Forelimb muscle (tissue), 1 donor: ENCODE measurements around the gene LY6G6D. TPM values are rescaled to one million over a fixed set of nuclear protein-coding genes. Genes with fewer than 3 reads are reported as not detected.
A peak's percentile ranks its signal among the peaks of the same experiment; 100 is the strongest.

ENCODE experiments used
- DNase-seq: peaks from one replicate; pipeline ENCODE4 v3.0.0-alpha.2; 2013; ENCODE audit warnings: low read depth
- polyA plus RNA-seq: library from polyadenylated mRNA; unstranded; fragments of 120-200 nt; gene quantifications from one replicate; pipeline ENCODE4 v1.2.1, GENCODE V29; 2013; ENCODE audit not compliant: insufficient read length

Gene LY6G6D
- polyA plus RNA-seq, 1 donor = 0.47 TPM

- no peak for DNase-seq
Observed at GRCh38 chr6:31718265-31718664, 3.1 kb downstream of the LY6G6D start.

GRCh38 chr6:31719001-31719400 lies 3.9 kb downstream of the LY6G6D start:
- DNase-seq = no peak

GRCh38 chr6:31720196-31720770 lies 5.1 kb downstream of the LY6G6D start:
- DNase-seq = no peak

DNA sequence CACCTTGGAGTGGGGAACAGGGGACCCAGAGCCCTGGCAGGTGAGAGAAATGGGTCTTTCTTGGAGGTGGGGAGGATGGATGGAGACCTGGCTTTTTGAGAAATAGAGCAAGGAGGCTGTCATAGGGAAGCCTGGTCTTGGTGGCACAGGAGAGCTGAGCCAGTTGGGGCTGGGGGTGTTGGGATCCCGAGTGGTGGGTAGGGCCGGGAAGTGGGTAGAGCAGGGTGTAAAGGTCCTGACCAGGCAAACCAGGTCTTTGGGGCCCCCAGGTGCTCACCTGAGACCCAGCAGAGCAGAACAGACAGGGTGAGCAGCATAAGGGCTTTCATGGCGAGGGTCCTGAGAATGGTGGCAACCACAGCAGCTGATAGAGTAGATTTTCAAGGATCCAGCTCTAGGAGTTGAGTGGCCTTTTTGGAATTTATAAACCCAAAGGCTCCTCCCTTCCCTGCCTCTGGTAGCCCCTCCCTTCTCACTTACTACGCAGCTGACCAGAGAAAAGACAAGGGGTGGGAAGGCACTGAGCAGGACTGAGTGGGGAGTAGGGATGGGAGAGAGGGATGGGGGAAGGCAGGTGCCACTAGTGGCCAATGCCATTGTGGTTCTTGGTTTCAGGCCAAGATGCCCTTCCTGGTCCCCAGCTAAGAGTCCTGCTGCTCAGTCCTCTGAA lies 6.3 kb downstream of the LY6G6D start, which contains the start of gene LY6G6C:
Gene LY6G6C, minus strand, starts transcription at position 396 of the 670 bp plus-strand sequence. Its CDS starts 67 bp downstream, at position 329.
- no peak for DNase-seq

DNA sequence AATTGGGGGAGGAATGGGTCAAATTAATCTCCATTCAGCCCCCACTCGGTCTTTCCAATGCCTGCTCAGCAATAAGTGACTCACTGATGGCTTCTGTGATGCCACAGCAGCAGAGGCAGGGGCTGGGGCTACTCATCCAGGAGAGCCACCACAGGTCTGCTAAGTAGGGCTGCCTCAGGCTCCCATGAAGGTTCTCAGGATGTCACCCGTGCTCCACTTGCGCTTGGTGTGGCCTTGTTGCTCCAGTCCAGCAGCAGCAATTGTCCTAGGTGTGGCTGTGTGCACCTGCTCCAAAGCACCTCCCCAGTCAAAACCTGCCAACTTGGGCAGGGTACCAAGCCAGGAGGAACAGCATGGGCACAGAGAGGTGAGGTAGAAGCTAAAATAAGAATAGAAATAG lies 7.0 kb downstream of the LY6G6D start:
- no peak for DNase-seq

DNA sequence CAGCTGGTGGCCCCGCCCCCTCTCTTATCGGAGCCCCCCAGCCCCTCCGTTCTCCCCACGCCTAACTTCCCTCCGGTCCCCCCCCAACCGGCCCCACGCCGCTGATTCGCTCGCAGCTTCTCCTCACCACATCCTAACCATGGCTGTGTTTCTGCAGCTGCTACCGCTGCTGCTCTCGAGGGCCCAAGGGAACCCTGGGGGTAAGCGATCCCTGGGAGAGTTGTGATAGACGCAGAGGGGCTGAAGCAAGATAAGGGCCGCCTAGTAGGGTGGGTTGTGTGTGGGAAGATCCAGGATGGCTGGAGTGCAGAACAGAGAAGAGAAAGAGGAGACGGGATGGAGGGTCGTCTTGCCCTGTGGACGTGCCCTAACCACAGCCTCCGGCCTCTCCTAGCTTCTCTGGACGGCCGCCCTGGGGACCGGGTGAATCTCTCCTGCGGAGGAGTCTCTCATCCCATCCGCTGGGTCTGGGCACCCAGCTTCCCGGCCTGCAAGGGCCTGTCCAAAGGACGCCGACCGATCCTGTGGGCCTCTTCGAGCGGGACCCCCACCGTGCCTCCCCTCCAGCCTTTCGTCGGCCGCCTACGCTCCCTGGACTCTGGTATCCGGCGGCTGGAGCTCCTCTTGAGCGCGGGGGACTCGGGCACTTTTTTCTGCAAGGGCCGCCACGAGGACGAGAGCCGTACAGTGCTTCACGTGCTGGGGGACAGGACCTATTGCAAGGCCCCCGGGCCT lies 8.3 kb downstream of the LY6G6D start, which contains the start of gene MPIG6B:
Gene MPIG6B, plus strand, starts transcription at position 129 of the 735 bp plus-strand sequence. Its CDS starts 11 bp downstream, at position 140.
- no peak for DNase-seq

DNA sequence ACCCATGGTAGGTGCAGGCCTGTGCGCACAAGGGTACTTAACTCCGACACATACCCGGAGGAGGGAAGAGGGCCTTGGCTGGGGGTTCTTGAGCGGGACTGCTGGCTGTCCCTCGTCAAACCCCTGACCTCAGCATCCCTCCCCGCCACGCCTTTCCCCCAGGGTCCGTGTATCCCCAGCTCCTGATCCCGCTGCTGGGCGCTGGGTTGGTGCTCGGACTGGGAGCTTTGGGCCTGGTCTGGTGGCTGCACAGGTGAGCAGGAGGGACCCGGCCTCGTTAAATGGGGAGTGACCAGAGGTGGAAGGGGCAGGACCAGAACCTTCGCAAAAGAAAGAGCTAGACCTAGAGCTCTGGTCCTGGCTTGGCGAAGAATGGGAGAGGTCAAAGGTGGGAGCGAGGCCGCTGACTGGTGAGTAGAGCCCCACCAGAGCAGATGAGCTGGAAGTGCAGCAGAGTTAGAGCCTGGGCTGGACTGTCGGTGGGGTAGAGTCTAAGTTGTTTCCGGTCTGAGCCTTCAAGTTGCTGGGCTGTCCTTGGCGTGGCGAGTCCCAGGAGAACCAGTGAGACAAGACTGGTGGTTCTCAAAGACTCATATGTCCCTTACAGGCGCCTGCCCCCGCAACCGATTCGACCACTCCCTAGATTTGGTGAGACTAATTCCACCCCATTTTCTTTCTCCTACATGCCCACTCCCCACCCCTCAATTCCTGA lies 9.0 kb downstream of the LY6G6D start:
- DNase-seq = no peak

DNA sequence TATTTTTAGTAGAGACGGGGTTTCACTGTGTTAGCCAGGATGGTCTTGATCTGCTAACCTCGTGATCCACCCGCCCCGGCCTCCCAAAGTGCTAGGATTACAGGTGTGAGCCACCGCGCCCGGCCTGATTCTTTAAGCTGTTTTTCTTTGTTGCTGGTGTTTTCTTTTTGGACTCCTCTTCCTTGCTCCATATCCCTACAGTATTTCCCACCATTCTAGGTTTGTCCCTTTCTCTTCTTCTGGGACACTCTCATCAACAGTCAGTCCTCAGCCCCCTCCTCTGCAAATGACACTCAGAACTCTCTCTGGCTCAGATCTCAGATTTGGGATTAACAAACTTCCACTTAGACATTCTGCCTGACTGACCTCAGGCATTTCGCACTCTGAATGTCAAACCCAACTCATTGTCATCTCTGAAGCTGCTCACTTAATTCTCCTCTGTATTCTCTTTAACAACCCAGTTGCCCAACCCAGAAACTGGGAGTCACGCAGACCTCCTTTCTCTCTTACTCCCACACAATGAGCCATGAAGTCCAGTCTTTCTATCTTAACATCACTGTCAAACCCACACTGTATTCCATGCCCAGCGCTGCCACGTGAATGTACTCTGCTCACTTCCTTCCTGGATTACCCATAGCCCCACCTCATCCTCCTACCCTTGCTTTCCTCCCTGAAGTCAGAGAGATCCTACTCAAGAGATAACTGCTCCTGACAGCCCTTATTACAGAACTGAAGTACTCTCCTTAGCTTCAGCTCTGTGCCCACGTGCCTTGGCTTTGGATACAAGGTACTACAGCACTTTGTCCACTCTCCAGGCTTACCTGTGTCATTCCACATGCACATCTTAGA lies 10.6 kb downstream of the LY6G6D start:
- DNase-seq = no peak

DNA sequence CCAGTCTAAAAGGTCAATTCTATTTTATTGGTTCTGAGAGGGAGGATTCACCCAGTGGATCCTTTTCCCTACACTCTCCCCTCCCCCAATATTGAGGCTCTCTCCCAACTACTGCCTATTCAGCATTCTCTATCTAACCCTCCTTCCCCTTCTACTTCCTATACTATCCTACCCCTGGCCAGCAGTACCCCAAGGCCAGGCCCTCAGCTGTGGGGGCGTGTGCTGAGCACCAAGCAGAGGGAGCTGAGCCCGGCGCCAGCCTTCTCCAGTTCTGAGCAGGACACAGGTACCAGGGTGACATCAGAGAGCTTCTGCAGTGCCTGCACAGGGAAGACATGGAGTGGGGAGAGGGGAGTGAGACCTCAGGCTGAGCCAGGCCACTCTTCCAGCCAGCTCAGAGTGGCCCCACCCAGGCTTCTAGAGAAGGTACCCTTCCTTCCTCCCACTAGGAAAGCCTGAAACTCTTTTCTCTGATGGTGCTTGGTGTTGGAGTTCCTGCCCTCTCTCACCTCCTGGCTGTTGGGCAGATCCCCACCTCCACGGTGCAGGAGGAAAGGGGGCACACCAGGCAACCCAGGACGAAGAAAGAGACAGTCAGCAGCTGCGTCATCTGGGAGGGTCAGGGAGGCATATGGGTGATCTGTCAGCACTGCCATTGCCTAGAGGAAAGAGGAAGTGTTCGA lies 12.0 kb downstream of the LY6G6D start:
- no peak for DNase-seq

GRCh38 chr6:31727717-31728671 lies 12.8 kb downstream of the LY6G6D start:
- DNase-seq = no peak

- DNase-seq = no peak
Observed at GRCh38 chr6:31728767-31729514, 13.8 kb downstream of the LY6G6D start, which contains the start of gene DDAH2. DDAH2 (minus strand) TSS chr6:31729299; CDS start chr6:31729161, 138 bp downstream.

GRCh38 chr6:31729515-31729978 lies 14.4 kb downstream of the LY6G6D start:
- peak; percentile 87 for DNase-seq

GRCh38 chr6:31729979-31730630 lies 15.0 kb downstream of the LY6G6D start:
- DNase-seq = peak; percentile 74

- DNase-seq = no peak
Observed at GRCh38 chr6:31730631-31731086, 15.5 kb downstream of the LY6G6D start.

DNA sequence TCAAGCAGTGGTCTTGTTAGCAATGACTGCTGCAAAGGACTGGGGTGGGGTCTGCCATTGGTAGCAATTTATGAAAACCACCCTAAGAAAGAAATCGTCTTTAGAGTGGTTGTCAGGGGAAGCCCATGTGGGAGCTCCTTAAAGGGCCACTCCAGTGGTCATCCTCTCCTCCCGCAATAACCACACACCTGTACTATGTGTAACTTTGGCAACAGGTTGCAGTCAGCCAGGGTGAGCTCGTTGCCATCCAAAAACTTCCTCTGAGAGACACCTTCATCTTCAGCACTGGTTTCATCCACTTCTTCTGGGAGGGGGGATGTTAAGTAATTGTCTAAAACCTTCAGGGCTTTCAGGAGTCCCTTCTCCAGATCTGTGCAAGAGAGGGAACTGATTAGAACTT lies 16.9 kb downstream of the LY6G6D start:
- no peak for DNase-seq

DNA sequence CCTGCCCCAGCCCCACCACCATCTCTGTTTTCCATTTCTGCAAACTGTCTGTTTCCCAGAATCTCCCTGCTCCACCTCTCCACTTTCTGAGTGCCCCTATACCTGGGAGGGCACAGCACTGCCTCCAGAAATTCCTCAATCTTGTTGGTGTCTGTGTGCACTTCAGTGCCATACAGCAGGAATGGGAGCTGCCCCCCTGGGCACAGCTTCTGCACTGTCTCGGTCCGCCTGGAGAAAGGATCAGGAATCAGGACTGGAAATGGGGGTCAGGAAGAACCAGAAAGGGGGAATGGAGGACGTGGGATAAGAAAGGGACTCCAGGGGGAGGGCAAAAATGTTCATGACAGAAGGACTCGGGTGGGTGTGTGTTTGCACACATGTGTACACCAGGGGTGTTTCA lies 18.6 kb downstream of the LY6G6D start:
- no peak for DNase-seq

- DNase-seq = no peak
Observed at GRCh38 chr6:31734247-31734820, 19.2 kb downstream of the LY6G6D start.
